Panc1 (cell line): ENCODE measurements around the gene RABEPK.

Experiments
- POLR2AphosphoS5 ChIP-seq: IDR thresholded peaks from 2 replicates; pipeline ENCODE4 v1.6.1; 2012; ENCODE audit warnings: mild to moderate bottlenecking, low read depth, low read length, moderate library complexity
- SIN3A ChIP-seq: IDR thresholded peaks from 2 replicates; pipeline ENCODE4 v1.6.1; 2012; ENCODE audit warnings: low read depth, mild to moderate bottlenecking, low read length, moderate library complexity, borderline replicate concordance; ENCODE audit not compliant: insufficient read depth
- TCF7L2 ChIP-seq: IDR thresholded peaks from 2 replicates; pipeline ENCODE4 v1.6.1; 2011; ENCODE audit warnings: mild to moderate bottlenecking, low read depth, low read length, inconsistent platforms
- TF ChIP-seq, protein P1 (sequence below): fragments of 450-650 bp; IDR thresholded peaks from 2 replicates; pipeline ENCODE4 v1.5.1; 2017; ENCODE audit warnings: mild to moderate bottlenecking

- no peak for TF ChIP-seq POLR2AphosphoS5
- TF ChIP-seq, protein P1, sequence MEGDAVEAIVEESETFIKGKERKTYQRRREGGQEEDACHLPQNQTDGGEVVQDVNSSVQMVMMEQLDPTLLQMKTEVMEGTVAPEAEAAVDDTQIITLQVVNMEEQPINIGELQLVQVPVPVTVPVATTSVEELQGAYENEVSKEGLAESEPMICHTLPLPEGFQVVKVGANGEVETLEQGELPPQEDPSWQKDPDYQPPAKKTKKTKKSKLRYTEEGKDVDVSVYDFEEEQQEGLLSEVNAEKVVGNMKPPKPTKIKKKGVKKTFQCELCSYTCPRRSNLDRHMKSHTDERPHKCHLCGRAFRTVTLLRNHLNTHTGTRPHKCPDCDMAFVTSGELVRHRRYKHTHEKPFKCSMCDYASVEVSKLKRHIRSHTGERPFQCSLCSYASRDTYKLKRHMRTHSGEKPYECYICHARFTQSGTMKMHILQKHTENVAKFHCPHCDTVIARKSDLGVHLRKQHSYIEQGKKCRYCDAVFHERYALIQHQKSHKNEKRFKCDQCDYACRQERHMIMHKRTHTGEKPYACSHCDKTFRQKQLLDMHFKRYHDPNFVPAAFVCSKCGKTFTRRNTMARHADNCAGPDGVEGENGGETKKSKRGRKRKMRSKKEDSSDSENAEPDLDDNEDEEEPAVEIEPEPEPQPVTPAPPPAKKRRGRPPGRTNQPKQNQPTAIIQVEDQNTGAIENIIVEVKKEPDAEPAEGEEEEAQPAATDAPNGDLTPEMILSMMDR: no peak
- TF ChIP-seq SIN3A: no peak
- no peak for TF ChIP-seq TCF7L2
These were observed 45.9 kb downstream of the RABEPK start for GRCh38 chr9:125246261-125246667.
